HG03457 (cell line): ENCODE measurements around the gene GRAP.

Experiments used
- ATAC-seq: cut with Tn5 transposase; IDR thresholded peaks from one replicate; pipeline ENCODE4 v1.9.1; 2021; ENCODE audit warnings: moderate number of reproducible peaks; ENCODE audit not compliant: unreplicated experiment

Gene GRAP

GRCh38 chr17:18986541-18987229, 60.1 kb downstream of the GRAP start:
- no peak for ATAC-seq

DNA sequence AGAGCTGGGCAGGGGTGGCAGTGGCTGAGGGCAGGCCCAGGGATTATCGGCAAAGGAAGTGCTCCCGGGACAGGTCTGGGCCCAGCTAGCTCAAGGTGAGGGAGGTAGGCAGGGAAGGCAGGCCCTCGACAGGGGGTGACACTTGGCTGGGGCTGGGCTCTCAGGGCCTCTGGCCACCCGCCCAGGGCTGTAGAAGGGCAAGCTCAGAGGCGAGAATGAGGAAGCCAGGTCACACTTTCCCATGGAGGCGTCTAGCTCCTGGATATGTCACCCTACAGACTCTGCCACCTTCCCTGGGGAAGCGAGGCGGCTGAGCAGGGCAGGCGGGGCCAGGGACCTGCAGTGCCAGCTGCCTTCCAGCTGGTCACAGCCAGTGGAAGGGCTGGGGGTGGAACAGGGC, 61.3 kb downstream of the GRAP start:
- ATAC-seq = no peak

DNA sequence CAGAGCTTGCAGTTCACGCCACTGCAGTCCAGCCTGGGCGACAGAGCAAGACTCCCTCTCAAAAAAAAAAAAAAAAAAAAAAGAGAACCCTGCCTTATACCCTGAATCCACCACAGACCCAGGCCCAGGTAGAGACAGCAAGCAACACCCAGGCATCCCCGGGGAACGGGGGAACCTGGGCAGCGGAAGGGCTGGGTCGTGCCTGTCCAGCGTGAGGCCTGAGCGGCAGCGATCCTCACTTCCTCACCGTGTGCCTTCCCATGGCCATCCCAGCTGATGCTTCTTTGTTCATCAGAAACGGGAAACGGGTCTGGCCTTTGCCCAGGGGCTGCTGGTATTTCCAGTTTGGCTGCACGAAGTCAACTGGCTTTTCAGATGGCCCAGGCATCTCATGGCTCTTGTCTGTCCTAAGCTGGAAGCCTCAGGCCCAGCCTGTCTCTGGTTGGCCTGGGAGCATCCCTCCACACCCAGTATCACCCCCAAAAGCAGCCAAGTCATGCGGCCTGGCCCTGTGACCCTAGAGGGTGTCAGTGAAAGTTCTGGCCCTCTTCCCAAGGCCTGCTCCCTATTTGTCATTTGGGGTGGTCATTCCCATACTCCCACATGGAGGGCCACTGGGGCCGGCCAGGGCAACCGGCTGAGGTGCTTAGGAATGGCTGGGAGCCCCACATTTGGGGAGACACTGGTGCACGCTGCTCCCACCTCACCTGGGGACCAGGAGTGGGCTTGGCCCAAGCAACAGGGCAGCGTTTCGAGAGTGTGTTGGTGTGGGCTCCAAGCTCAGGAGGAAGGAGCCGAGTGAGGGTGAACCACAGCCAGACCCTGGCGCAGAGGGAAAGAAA, 62.3 kb downstream of the GRAP start:
- ATAC-seq = no peak

- ATAC-seq = no peak
Observed at GRCh38 chr17:18981642-18982424, 64.9 kb downstream of the GRAP start.

DNA sequence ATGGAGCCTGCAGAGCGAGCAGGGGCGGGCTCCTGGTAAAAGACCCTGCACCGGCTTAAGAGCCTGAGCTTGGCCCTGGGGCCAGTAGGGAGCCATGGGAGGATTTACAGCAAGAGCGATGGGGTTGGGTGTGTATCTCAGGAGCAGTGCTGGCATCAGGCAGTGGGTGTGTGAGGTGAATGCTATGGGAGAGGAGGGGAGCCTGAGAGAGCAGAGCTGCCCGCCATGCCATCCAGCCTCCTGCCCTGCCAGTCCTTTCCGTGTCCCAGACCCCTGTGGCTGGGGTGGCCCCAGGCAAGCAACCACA, 65.5 kb downstream of the GRAP start:
- ATAC-seq = no peak

GRCh38 chr17:18980682-18981334, 65.9 kb downstream of the GRAP start:
- ATAC-seq = no peak

GRCh38 chr17:18978655-18979054, 68.1 kb downstream of the GRAP start:
- ATAC-seq = no peak

DNA sequence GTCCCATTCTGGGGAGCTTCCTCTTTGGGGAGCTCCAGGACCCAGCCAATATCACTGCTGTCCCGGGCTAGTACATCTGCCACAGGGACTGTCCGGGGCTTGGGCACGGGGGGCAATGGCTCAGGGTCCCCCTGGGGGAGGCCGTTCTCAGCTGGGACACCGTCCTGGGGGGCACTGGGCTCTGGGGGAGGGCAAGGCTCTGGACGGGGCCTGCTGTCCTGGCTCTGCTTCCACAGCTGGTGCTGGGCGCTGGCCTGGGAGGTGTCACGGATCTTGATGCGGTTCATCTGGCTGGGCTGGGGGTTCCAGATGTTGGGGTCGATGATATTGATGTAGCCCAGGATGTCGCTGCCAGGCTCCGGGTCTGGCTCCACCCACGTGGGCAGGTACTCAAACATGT, 68.7 kb downstream of the GRAP start:
- ATAC-seq = no peak

DNA sequence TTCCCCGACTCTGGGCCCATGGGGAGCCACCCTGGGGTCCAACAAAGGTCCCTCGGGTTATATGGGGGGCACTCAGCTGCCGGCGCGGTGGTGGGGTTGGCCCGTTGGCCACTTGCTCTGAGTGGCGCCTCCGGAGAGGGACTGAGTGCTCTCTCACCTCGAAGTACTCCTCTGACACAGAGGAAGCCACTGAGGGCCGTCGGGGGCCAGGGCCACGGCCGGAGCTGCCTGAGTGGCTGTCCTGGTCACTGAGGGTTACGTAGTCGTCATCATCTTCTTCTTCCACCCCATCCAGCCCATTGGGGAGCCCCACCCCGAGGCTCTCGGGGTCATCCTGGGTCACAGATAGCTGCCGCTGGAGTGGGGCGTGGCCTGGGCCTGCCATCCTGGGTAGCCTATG, 69.1 kb downstream of the GRAP start:
- no peak for ATAC-seq

DNA sequence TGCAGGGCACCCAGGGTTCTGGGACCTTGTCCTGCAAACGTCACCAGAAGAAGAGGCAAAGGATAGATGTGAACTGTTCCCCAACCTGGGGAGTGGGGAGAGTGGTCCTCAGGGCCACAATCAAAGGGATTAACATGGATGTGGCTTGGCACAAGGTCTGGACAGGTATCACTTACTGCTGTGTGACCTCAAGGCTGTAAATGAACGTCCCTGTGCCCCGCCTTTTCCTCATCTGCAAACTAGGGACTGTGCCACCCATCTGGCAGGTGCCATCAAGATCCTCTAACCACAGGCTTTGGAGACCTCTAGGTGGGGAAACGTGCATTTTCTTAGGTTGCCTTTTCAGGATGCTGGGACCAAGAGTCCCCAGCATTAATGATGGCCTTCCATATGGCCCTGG, 69.7 kb downstream of the GRAP start:
- no peak for ATAC-seq

- no peak for ATAC-seq
Observed at GRCh38 chr17:18976201-18976600, 70.6 kb downstream of the GRAP start.

GRCh38 chr17:18975597-18975996, 71.2 kb downstream of the GRAP start:
- no peak for ATAC-seq

DNA sequence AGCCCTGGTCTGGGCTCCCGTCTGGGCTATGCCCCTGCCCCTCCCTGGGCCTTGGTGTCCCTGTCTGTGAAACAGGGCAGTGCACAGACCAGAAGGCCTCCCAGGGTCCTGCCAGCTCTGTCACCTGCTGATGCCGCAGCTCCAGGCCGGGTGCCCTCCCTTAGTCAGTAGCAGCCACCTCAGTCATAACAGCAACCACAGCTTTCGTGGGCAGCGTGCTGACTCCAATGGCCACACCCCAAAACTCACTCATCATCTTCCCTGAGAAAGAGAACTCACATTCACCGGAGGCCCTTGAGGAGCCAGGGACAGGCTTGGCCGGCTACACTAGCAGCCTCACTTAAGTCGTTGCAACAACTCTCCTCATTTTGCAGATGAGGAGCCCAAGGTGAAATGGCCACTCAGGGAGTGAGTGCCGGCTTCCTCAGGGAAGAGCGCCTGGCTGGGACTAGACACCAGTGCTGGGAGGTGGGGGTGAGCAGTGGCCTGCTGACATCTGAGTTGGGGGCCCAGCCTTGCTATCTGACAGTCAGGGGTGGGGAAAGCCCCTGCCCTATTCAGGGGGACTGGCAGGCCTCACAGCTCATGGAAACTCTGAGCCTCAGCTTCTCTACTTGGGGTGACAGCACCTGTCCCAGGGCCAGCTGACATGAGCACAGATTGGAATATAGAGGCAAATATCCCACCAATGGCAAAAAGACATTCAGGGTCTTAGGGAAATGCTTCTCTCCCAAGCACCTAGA, 72.2 kb downstream of the GRAP start:
- ATAC-seq = no peak

GRCh38 chr17:18971801-18972200, 75.0 kb downstream of the GRAP start:
- no peak for ATAC-seq
